HG02571 (cell line): ENCODE results near the gene ATG16L2.
"Not testable (repeated sequence)": the region's sequence is repeated elsewhere in the genome, so short reads cannot be mapped to it uniquely, and the experiment has no call there.

Source experiments
- ATAC-seq: cut with Tn5 transposase; IDR thresholded peaks from one replicate; pipeline ENCODE4 v1.9.1; 2021; ENCODE audit warnings: mild to moderate bottlenecking, moderate library complexity; ENCODE audit not compliant: unreplicated experiment

The ATG16L2 gene

DNA sequence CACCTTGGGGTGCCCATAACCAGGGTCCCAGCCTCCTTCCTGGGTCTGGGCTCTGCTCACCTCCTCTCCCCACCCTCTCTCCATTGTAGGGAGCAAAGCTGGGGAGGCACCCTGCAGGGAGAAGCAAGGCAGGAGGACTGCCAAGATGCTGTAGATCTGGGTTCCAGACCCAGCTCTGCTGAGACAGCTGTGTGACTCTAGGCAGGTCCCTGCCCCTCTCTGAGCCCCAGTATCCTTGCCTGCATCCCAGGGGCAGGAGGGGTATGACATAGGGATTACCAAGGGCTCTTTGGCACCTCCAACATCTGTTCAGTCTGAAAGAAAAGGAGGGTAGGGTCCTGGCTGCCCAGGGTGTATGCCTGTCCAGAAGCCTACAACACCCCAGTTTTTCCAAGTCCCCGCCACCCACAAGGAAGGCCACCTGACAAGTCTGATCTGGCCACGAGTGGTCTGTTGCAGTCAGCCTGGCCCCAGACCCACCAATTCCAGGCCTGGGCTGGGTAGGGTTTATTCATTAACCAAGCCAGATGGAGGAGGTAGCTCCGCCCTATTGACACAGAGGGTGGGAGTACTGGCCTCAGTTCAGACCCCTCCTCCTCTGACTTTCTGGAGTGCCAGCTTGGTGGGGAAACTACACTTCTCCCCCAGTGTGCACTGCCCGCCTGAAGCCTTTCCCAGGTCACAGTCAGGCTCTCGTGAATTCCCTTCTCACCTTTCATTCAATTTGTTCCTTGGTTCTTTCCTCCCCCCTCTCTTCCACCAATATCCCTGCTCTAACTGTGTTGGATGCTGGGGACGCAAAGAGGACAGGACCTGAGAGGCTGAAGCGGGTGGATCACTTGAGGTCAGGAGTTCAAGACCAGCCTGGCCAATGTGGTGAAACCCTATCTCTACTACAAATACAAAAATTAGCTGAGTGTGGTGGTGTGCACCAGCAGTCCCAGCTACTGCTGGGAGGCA lies 35.4 kb upstream of the ATG16L2 start:
- no peak for ATAC-seq

DNA sequence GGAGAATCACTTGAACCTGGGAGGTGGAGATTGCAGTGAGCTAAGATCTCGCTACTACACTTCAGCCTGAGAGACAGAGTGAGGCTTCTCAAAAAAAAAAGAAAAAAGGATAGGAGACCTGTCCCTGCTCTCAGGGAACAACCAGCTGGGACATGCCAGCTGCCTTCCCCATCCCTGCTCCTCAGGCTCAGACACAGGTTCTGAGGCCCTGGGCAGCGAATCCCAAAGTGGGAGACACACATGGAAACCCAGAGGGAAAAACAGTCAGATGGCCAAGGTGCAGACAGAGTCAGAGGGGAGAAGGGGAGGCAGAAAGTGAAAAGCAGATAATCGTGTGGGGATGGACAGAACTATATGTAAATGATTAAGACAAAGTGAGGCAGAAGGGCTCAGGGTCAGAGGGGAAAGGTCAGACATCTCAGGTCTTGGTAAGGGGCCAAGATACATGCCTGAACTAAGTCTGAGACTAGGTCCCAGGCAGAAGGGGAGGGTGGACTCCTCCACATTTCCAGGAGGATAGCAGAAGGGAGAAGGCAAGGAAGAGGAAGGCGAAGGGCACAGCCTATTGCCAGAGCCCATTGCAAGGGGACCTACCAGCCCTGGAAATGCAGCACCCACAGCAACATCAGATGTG lies 34.6 kb upstream of the ATG16L2 start:
- ATAC-seq = no peak

- ATAC-seq = no peak
Measured at GRCh38 chr11:72780296-72781062, 33.7 kb upstream of the ATG16L2 start.

- no peak for ATAC-seq
Measured at GRCh38 chr11:72781063-72781312, 33.2 kb upstream of the ATG16L2 start.

GRCh38 chr11:72781313-72782080 lies 32.7 kb upstream of the ATG16L2 start:
- ATAC-seq = no peak

- no peak for ATAC-seq
Measured at GRCh38 chr11:72782081-72782920, 31.9 kb upstream of the ATG16L2 start.

DNA sequence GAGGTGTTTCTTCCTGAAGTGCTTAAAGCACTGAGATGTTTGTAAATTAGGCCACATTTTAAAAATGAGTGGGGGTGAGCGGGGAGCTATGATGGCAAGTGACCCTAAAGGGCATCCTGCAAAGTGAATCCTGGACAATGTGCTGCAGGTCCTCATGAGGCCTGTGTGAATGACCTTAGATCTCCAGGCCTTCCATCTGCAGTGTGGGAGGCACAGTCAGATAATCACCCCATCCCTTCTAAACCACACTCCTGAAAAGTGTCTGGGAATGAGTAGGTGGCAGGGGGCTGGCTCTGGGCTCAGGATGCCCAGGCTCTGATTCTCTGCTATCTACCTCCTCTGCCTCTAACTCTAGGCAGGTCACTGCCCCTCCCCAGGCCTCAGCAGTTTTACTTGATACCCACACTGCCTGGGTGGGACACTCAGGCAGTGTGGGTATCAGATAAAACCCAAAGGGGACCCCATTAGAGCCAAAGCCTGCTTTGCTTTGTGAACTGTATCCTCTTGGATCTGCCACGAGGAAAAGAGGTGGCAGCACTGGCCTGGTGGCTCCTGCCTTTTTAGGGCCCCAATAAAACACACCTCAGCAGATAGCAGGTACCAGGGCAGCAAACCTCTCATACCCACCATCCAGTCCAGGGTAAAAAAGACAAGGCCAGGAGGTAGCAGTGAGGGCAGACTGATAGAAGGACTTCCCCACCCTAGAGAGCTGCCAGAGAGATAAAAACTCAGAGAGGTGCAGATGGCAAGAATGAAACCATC lies 30.9 kb upstream of the ATG16L2 start:
- no peak for ATAC-seq

DNA sequence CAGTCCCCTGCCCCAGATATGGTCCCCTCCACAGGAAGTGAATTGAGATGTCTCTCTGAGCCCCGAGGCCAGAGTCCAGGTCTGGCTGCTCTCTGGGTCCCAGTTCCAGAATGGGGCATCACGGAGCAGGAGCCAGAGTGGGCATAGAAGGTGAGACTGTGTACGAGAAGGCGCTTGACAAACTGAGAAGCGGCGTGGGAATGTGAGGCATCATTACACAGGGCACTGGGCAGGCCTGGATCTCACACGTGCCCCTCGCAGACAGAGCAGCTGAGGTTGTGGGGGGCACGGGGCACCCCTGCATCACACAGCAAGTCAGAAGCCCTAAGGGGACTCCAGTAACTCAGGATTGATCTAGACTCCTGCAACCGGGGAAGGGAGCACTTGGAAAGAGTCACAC lies 29.5 kb upstream of the ATG16L2 start:
- ATAC-seq = no peak

- ATAC-seq = no peak
Measured at GRCh38 chr11:72786305-72787215, 27.7 kb upstream of the ATG16L2 start.

DNA sequence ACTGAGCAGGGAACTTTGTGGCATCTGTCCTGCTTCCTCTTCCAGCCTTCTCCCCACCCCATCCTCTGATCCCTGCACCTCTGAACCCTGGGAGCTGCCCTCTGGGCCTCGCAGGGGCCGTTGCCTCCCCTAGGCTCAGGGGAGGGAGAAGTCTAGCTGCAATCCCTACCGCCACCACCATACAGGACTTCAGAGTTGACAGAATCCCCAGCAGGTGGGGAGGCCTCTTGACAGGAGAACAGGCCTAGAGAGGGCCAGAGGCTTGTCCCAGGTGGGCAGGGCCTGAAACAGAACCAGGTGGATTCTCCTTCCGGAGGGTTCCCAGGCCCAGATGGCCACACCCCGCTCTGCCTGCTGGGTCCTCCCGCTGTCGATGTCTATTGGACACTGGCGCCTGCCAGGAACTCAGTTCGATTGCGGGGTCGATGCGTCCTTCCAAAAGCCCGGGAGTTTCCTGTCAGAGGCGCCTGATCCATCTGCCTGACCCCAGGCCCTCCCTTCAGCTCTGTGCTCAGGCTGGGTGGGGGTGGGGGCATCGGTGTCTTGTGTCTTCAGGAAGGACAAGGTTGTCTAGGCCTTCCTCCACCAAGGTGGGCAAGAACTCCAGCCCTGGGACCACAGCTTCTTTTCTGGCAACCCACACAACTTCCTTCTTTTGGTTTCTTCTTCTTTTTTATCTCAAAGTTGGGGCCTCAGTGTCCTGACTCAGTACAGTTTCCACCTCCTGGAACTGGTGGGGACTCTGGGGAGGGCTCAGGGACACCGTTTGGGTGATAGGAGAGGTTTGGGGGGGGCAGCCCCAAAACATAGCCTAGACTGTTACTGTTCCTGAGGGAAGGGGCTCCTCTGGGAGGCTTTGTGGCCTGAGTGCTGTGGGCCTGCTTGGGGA lies 26.8 kb upstream of the ATG16L2 start:
- ATAC-seq = no peak

- ATAC-seq = no peak
Measured at GRCh38 chr11:72788241-72788640, 26.0 kb upstream of the ATG16L2 start.

DNA sequence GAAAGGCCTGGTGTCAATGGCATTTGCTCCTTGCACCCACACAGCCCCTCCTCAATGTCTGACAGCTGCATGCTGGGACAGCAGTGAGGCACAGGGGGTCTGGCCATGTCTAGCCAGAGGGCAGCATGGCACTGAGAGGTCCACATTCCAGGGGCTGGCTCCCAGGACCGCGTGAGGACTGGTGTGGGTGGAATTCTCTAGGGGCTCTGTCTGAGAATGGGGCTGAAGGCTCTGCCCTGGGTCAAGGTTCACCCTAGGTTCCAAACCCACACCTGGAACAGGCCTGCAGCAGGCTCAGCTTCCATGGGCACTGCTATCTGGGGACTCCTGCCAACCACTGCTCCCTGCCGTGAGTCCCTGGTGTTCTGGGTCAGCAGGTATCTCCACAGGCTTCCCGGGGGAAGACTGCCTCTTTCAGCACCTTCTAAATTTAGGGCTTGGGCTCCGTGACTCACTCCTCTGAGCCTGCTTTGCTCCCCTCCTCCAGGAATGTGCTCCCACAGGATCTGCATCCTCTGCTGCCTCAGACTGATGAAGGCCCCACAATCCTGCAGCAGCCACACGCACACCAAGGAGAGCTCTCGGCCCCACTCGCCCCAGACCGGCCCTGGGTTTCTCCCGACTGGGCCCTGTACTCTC lies 24.6 kb upstream of the ATG16L2 start:
- ATAC-seq = no peak

GRCh38 chr11:72791228-72791627 lies 23.0 kb upstream of the ATG16L2 start:
- not testable (repeated sequence) for ATAC-seq

GRCh38 chr11:72792437-72793021 lies 21.7 kb upstream of the ATG16L2 start:
- no peak for ATAC-seq

GRCh38 chr11:72793076-72793424 lies 21.2 kb upstream of the ATG16L2 start:
- no peak for ATAC-seq
